Neural crest cell (in vitro differentiated cells): ENCODE results near the gene ADCY2. TPM values are rescaled to one million over a fixed set of nuclear protein-coding genes. Genes with fewer than 3 reads are reported as not detected.
A peak's percentile ranks its signal among the peaks of the same experiment; 100 is the strongest.

ENCODE experiments used
- DNase-seq: peaks from one replicate; pipeline ENCODE4 v3.0.0; 2021; ENCODE audit warnings: low read depth, mixed read lengths, low spot score
- H3K27ac Mint-ChIP-seq: one replicate; pipeline ENCODE4 v1.8.0; 2021; ENCODE audit warnings: mild to moderate bottlenecking, mixed read lengths; ENCODE audit not compliant: unreplicated experiment
- H3K27me3 Mint-ChIP-seq: 2 replicates; pipeline ENCODE4 v1.8.0; 2021; ENCODE audit warnings: low read depth, mild to moderate bottlenecking, mixed read lengths
- H3K36me3 Mint-ChIP-seq: 2 replicates; pipeline ENCODE4 v1.8.0; 2021; ENCODE audit warnings: low read depth, mild to moderate bottlenecking, mixed read lengths
- H3K4me1 Mint-ChIP-seq: 2 replicates; pipeline ENCODE4 v1.8.0; 2021; ENCODE audit warnings: mixed read lengths
- H3K4me3 Mint-ChIP-seq: one replicate; pipeline ENCODE4 v1.8.0; 2021; ENCODE audit warnings: mild to moderate bottlenecking, mixed read lengths
- H3K9me3 Mint-ChIP-seq: 2 replicates; pipeline ENCODE4 v1.8.0; 2021; ENCODE audit warnings: mixed read lengths
- CTCF ChIP-seq: fragments of 200-600 bp; sonication (generic); conservative IDR thresholded peaks from 2 replicates; pipeline ENCODE4 v1.5.0; 2021; ENCODE audit warnings: antibody characterized with exemption, mild to moderate bottlenecking
- total RNA-seq: library from RNA; stranded (reverse); gene quantifications from 2 replicates; pipeline ENCODE4 v1.2.1, GENCODE V29; 2021

ADCY2 gene
- total RNA-seq, 1 donor from 2014 or later, result 3.5 TPM

GRCh38 chr5:7794311-7794710 lies 398.4 kb downstream of the ADCY2 start:
- peaks cover 20% of the 10 kb centered on the region for H3K4me1 Mint-ChIP-seq

GRCh38 chr5:7794823-7795222 lies 398.9 kb downstream of the ADCY2 start:
- peaks cover 20% of the 10 kb centered on the region for H3K4me1 Mint-ChIP-seq
- H3K36me3 Mint-ChIP-seq, result no peaks in the 10 kb centered on the region
- no peaks in the 10 kb centered on the region for H3K9me3 Mint-ChIP-seq
- no peak overlapping the region for H3K4me3 Mint-ChIP-seq
- no peaks in the 10 kb centered on the region for H3K27me3 Mint-ChIP-seq
- no peak for DNase-seq
- H3K27ac Mint-ChIP-seq, result no peak overlapping the region
- TF ChIP-seq CTCF, result no peak

More at GRCh38 chr5:7794311-7794710, 398.4 kb downstream of the ADCY2 start:
- Mint-ChIP-seq H3K27me3 (no peaks in the 10 kb centered on the region), H3K9me3 (no peaks in the 10 kb centered on the region), H3K27ac (peak overlapping the region; percentile 51), H3K4me3 (no peak overlapping the region), H3K36me3 (no peaks in the 10 kb centered on the region)
- no peak for TF ChIP-seq CTCF
- DNase-seq, result no peak

GRCh38 chr5:7795306-7795705 lies 399.4 kb downstream of the ADCY2 start:
- Mint-ChIP-seq H3K9me3 (no peaks in the 10 kb centered on the region), H3K36me3 (no peaks in the 10 kb centered on the region), H3K27me3 (no peaks in the 10 kb centered on the region), H3K4me1 (peaks cover 20% of the 10 kb centered on the region), H3K4me3 (no peak overlapping the region), H3K27ac (peak overlapping the region; percentile 44)
- no peak for DNase-seq
- TF ChIP-seq CTCF, result no peak

GRCh38 chr5:7801891-7802614 lies 406.1 kb downstream of the ADCY2 start:
- no peak for DNase-seq
- no peak for TF ChIP-seq CTCF
- H3K4me1 Mint-ChIP-seq, result no peaks in the 10 kb centered on the region
- no peaks in the 10 kb centered on the region for H3K9me3 Mint-ChIP-seq
- H3K27ac Mint-ChIP-seq, result no peak overlapping the region
- H3K27me3 Mint-ChIP-seq, result no peaks in the 10 kb centered on the region
- H3K36me3 Mint-ChIP-seq, result no peaks in the 10 kb centered on the region
- H3K4me3 Mint-ChIP-seq, result no peak overlapping the region

GRCh38 chr5:7802855-7803254 lies 406.9 kb downstream of the ADCY2 start:
- Mint-ChIP-seq H3K27ac (no peak overlapping the region), H3K27me3 (peaks cover 6% of the 10 kb centered on the region), H3K4me1 (no peaks in the 10 kb centered on the region), H3K9me3 (no peaks in the 10 kb centered on the region), H3K36me3 (no peaks in the 10 kb centered on the region), H3K4me3 (no peak overlapping the region)
- TF ChIP-seq CTCF, result no peak
- no peak for DNase-seq
